Measurements from ENCODE around the gene TANGO2. TPM values are rescaled to one million over a fixed set of nuclear protein-coding genes. Genes with fewer than 3 reads are reported as not detected.

TANGO2 gene
- total and polyA plus RNA-seq, 10 of the 15 experiments (the other 5 are each of a cell fraction or from before 2014, with no cell fraction given): 4.0 to 24.8 (median 20.9) TPM

DNA sequence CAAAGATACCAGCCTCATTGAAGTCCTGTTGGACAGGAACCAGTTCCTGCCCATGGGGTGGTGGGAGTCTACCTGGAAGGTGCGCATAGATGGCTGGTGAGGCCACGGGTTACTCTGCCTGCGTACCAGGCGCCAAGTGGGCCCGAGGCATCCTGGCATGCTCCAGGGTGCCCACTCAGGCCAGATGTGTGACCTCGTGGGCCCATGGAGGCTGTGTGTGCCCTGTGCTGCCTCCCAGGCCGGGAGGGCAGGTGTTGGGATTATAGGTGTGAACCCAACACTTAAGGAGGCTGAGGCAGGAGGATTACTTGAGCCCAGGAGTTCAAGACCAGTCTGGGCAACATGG lies 23.1 kb downstream of the TANGO2 start:
- ChIA-PET RAD21 (ENCODE audit: unreplicated experiment) (no interaction called here), CTCF (no interaction called here), SMC1A (ENCODE audit: uncharacterized antibody, unreplicated experiment) (no interaction called here)

GRCh38 chr22:20044495-20045151 lies 23.7 kb downstream of the TANGO2 start:
- in situ Hi-C loops (cut with MboI) (no loop called here), intact Hi-C loops (cut with micrococcal nuclease; ENCODE audit: unreplicated experiment) (no loop called here)
- ChIA-PET CTCF (no interaction called here), RAD21 (ENCODE audit: unreplicated experiment) (interaction anchor here (0.6 kb wide), 1 partner anchor 277 kb away, joined by 3 read pairs; no protein-coding TSS in a partner anchor), POLR2A (interaction anchor here (0.7 kb wide), 1 partner anchor 196 kb away, joined by 3 read pairs; no protein-coding TSS in a partner anchor), SMC1A (ENCODE audit: uncharacterized antibody, unreplicated experiment) (no interaction called here)
- peaks cover 0 to 6% of the 10 kb centered on the region in 2 experiments; a peak in 3 of 4 replicates for H3K36me3 ChIP-seq (ENCODE audit: control insufficient read depth in 2 of 2, insufficient read depth in 2 of 2, low read length in 1 of 2)
- H2AFZ ChIP-seq (ENCODE audit: control insufficient read depth, low read depth, low read length): no peak overlapping the region
- DNase-seq (ENCODE audit: low read depth, low spot score) (no peak), FAIRE-seq (no peak), ATAC-seq (no peak)
- no peaks in the 10 kb centered on the region for H3K4me1 ChIP-seq (ENCODE audit: control insufficient read depth, insufficient read depth, low read length)
- WGBS (ENCODE audit: insufficient coverage, insufficient replicate concordance, low lambda C conversion rate, missing lambda C conversion rate): 88% methylated on average over 10 of the region's 10 CpGs
- H3K9ac ChIP-seq (ENCODE audit: control insufficient read depth, insufficient read depth, low read length): no peak overlapping the region
- no peak overlapping the region for H3K27ac ChIP-seq (ENCODE audit: control insufficient read depth, insufficient read depth)
- H3K27me3 ChIP-seq (replicated peaks in 1 of 2; ENCODE audit: control insufficient read depth in 2 of 2, insufficient read depth in 2 of 2, low read length in 1 of 2): no peaks in the 10 kb centered on the region
- TF ChIP-seq, protein P1, sequence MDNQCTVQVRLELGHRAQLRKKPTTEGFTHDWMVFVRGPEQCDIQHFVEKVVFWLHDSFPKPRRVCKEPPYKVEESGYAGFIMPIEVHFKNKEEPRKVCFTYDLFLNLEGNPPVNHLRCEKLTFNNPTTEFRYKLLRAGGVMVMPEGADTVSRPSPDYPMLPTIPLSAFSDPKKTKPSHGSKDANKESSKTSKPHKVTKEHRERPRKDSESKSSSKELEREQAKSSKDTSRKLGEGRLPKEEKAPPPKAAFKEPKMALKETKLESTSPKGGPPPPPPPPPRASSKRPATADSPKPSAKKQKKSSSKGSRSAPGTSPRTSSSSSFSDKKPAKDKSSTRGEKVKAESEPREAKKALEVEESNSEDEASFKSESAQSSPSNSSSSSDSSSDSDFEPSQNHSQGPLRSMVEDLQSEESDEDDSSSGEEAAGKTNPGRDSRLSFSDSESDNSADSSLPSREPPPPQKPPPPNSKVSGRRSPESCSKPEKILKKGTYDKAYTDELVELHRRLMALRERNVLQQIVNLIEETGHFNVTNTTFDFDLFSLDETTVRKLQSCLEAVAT (IDR thresholded peaks at IDR 0.05): no peak
- TF ChIP-seq NBN (IDR thresholded peaks at IDR 0.05) (no peak), NFXL1 (IDR thresholded peaks at IDR 0.05; ENCODE audit: borderline replicate concordance) (no peak), WRNIP1 (IDR thresholded peaks at IDR 0.05; ENCODE audit: borderline replicate concordance, low read depth, low read length) (no peak), SMARCA5 (IDR thresholded peaks at IDR 0.05) (no peak), FOS (IDR thresholded peaks at IDR 0.05; ENCODE audit: borderline replicate concordance, extremely low read depth, insufficient read length) (no peak), SPI1 (IDR thresholded peaks at IDR 0.05; ENCODE audit: borderline replicate concordance, insufficient read depth, low read depth, low read length) (no peak)
- H3K4me2 ChIP-seq (ENCODE audit: control insufficient read depth, insufficient read depth): no peak overlapping the region
- no peaks in the 10 kb centered on the region for H4K20me1 ChIP-seq (ENCODE audit: control insufficient read depth, insufficient read depth)
- H3K9me3 ChIP-seq (replicated peaks; ENCODE audit: control insufficient read depth, insufficient read depth, low read length): peaks cover 7% of the 10 kb centered on the region; the same call in 2 of the 3 replicates
- H3K4me3 ChIP-seq: no peak overlapping the region
- BruUV-seq (replicated peaks): no TSS peak
- H3K79me2 ChIP-seq (ENCODE audit: control insufficient read depth, insufficient read depth, low read length): no peaks in the 10 kb centered on the region

More for the DNA sequence above, 23.1 kb downstream of the TANGO2 start:
- in situ Hi-C loops (cut with MboI) (no loop called here), intact Hi-C loops (cut with micrococcal nuclease; ENCODE audit: unreplicated experiment) (no loop called here)
- peaks cover 0 to 6% of the 10 kb centered on the region in 2 experiments; a peak in 3 of 4 replicates for H3K36me3 ChIP-seq (ENCODE audit: control insufficient read depth in 2 of 2, insufficient read depth in 2 of 2, low read length in 1 of 2)
- H3K79me2 ChIP-seq (ENCODE audit: control insufficient read depth, insufficient read depth, low read length): no peaks in the 10 kb centered on the region
- POLR2A ChIA-PET: no interaction called here
- FAIRE-seq (no peak), DNase-seq (ENCODE audit: low read depth, low spot score) (no peak), ATAC-seq (no peak)
- no peak overlapping the region for H3K27ac ChIP-seq (ENCODE audit: control insufficient read depth, insufficient read depth)
- H3K4me2 ChIP-seq (ENCODE audit: control insufficient read depth, insufficient read depth): no peak overlapping the region
- TF ChIP-seq, protein P2, sequence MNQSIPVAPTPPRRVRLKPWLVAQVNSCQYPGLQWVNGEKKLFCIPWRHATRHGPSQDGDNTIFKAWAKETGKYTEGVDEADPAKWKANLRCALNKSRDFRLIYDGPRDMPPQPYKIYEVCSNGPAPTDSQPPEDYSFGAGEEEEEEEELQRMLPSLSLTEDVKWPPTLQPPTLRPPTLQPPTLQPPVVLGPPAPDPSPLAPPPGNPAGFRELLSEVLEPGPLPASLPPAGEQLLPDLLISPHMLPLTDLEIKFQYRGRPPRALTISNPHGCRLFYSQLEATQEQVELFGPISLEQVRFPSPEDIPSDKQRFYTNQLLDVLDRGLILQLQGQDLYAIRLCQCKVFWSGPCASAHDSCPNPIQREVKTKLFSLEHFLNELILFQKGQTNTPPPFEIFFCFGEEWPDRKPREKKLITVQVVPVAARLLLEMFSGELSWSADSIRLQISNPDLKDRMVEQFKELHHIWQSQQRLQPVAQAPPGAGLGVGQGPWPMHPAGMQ (IDR thresholded peaks at IDR 0.05; ENCODE audit: borderline replicate concordance): no peak
- TF ChIP-seq POLR2A (IDR thresholded peaks at IDR 0.05; ENCODE audit: low read depth, low read length): peak; percentile 7; the same call in 1 of the 2 replicates
- H2AFZ ChIP-seq (ENCODE audit: control insufficient read depth, low read depth, low read length): no peak overlapping the region
- peaks cover 5% of the 10 kb centered on the region; the same call in 2 of the 3 replicates for H3K9me3 ChIP-seq (replicated peaks; ENCODE audit: control insufficient read depth, insufficient read depth, low read length)
- H3K4me3 ChIP-seq: no peak overlapping the region
- no TSS peak for BruUV-seq (replicated peaks)
- no peaks in the 10 kb centered on the region for H4K20me1 ChIP-seq (ENCODE audit: control insufficient read depth, insufficient read depth)
- H3K9ac ChIP-seq (ENCODE audit: control insufficient read depth, insufficient read depth, low read length): no peak overlapping the region
- 85% methylated on average over 7 of the region's 7 CpGs for WGBS (ENCODE audit: insufficient coverage, insufficient replicate concordance, low lambda C conversion rate, missing lambda C conversion rate)
- no peaks in the 10 kb centered on the region for H3K27me3 ChIP-seq (replicated peaks in 1 of 2; ENCODE audit: control insufficient read depth in 2 of 2, insufficient read depth in 2 of 2, low read length in 1 of 2)
- H3K4me1 ChIP-seq (ENCODE audit: control insufficient read depth, insufficient read depth, low read length): no peaks in the 10 kb centered on the region
